CD8-positive, alpha-beta memory T cell (primary cell): ENCODE data around the gene RERE. TPM values are rescaled to one million over a fixed set of nuclear protein-coding genes. Genes with fewer than 3 reads are reported as not detected.

Source experiments
- CTCF ChIA-PET: fragments of 350-600 bp; sonication (Branson Sonifier 250); formaldehyde crosslinking; loops from one replicate; lab custom pipeline; 2021; ENCODE audit warnings: antibody characterized with exemption; lab: Charles Lee
- POLR2A ChIA-PET: fragments of 350-600 bp; sonication (Branson Sonifier 250); formaldehyde crosslinking; loops from one replicate; lab custom pipeline; 2021; ENCODE audit warnings: antibody characterized with exemption; lab: Charles Lee
- DNase-seq, 5 donors: peaks; one replicate each; pipeline versions ENCODE4 v3.0.0 to v3.0.0-alpha.2; 2020 to 2022; ENCODE audit warnings: mixed read lengths in 1 of 5
- H3K27ac ChIP-seq: one replicate; pipeline ENCODE4 v1.7.0; 2013; ENCODE audit warnings: low read depth, mild to moderate bottlenecking, low read length, moderate library complexity
- H3K27me3 ChIP-seq: 2 replicates; pipeline ENCODE4 v1.7.0; 2013; ENCODE audit warnings: low read length, mild to moderate bottlenecking; ENCODE audit not compliant: insufficient read depth, poor library complexity, severe bottlenecking
- H3K36me3 ChIP-seq: 2 replicates; pipeline ENCODE4 v1.7.0; 2013; ENCODE audit warnings: mild to moderate bottlenecking, low read length, moderate library complexity; ENCODE audit not compliant: insufficient read depth
- H3K4me1 ChIP-seq: 2 replicates; pipeline ENCODE4 v1.7.0; 2013; ENCODE audit warnings: mild to moderate bottlenecking, low read length, moderate library complexity; ENCODE audit not compliant: insufficient read depth
- H3K4me3 ChIP-seq: 2 replicates; pipeline ENCODE4 v1.7.0; 2013; ENCODE audit warnings: mild to moderate bottlenecking, low read length
- H3K9me3 ChIP-seq: 2 replicates; pipeline ENCODE4 v1.7.0; 2013; ENCODE audit warnings: mild to moderate bottlenecking, low read length
- H3K27ac Mint-ChIP-seq, 8 donors: one replicate each; pipeline ENCODE4 v1.8.0; 2020 to 2021; ENCODE audit warnings: mixed read lengths in 8 of 8, mild to moderate bottlenecking in 6 of 8, inconsistent platforms in 3 of 8, moderate library complexity in 3 of 8
- H3K27me3 Mint-ChIP-seq, 2 donors: one replicate each; pipeline ENCODE4 v1.8.0; 2020 to 2021; ENCODE audit warnings: mixed read lengths in 2 of 2, mild to moderate bottlenecking in 1 of 2, moderate library complexity in 1 of 2
- H3K36me3 Mint-ChIP-seq, 3 donors: one replicate each; pipeline ENCODE4 v1.8.0; 2020 to 2021; ENCODE audit warnings: mixed read lengths in 3 of 3, inconsistent platforms in 1 of 3, mild to moderate bottlenecking in 1 of 3
- H3K4me1 Mint-ChIP-seq, 3 donors: one replicate each; pipeline ENCODE4 v1.8.0; 2020 to 2021; ENCODE audit warnings: mixed read lengths in 3 of 3, inconsistent platforms in 1 of 3, mild to moderate bottlenecking in 1 of 3
- H3K4me3 Mint-ChIP-seq, 7 donors: one replicate each; pipeline ENCODE4 v1.8.0; 2020 to 2021; ENCODE audit warnings: mixed read lengths in 7 of 7, mild to moderate bottlenecking in 6 of 7, moderate library complexity in 4 of 7, inconsistent platforms in 2 of 7
- H3K9me3 Mint-ChIP-seq, 5 donors: one replicate each; pipeline ENCODE4 v1.8.0; 2020 to 2022; ENCODE audit warnings: mixed read lengths in 5 of 5, mild to moderate bottlenecking in 3 of 5, moderate library complexity in 2 of 5, inconsistent platforms in 1 of 5
- polyA plus RNA-seq: library from polyadenylated mRNA; unstranded; fragments of 300-500 nt; fragmentation: Illumina TruSeq; gene quantifications from one replicate; pipeline ENCODE4 v1.2.3, GENCODE V29; 2021
- total RNA-seq, 2 experiments: library from RNA; stranded (reverse); gene quantifications; one replicate each; pipeline ENCODE4 v1.2.3, GENCODE V29; 2021

RERE gene
- total and polyA plus RNA-seq, 3 experiments from 2014 or later = 10.9 to 39.2 (median 37.9) TPM

DNA sequence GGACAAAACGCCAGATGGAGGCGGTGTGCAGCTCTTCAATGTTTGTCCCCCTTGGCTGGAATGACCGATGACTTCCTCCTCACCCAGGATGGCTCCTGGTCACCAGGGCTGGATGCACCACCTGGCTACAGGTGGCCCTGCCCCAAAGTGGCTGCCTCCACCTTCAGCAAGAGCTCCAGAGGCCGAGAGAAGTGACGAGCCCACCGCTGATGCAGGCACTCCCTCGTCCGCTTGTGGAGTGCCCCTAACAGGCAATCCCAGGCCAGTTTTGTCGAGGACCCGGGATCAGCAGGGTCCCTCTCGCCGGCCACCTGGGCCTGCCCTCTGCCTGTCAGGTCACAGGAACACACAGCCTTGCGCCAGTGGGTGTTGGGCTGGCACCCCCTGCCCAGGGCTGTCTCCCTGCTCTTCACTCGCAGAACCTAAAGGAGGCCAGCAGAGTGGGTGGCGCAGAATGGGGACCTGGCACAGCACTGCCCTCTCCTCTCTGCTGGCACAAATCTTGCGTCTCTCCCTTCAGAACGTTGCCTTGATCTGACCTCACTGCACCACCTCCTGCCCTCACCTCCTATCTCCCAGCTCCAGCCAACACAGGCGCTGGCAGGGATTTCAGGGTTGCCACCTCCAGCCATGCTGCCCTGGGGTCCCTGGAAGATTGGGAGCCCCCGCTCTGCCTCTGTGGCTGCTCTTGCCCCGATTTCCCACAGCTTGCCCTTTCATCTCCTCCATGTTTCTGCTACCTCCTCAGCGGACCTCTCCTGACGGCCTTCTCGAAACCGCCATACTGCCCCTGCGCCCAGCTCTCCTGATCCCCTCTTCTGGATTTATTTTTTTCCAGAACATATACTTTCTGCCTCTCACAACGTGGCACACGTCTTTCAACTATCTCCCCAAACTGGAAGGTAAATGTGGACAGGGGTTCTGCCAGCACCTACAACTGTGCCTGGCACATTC lies 460.9 kb downstream of the RERE start:
- Mint-ChIP-seq H3K4me3 (no peak overlapping the region), H3K9me3 (peaks cover 0 to 1% (median 0%) of the 10 kb centered on the region in 5 donors), H3K27ac (peak overlapping the region in 2 of 8 donors; percentile 19 to 97), H3K4me1 (no peaks in the 10 kb centered on the region), H3K27me3 (no peaks in the 10 kb centered on the region), H3K36me3 (peaks cover 9 to 78% (median 11%) of the 10 kb centered on the region in 3 donors)
- Histone ChIP-seq H3K36me3 (peaks cover 42% of the 10 kb centered on the region), H3K4me1 (no peaks in the 10 kb centered on the region), H3K27ac (no peak overlapping the region), H3K27me3 (no peaks in the 10 kb centered on the region), H3K4me3 (no peak overlapping the region), H3K9me3 (no peaks in the 10 kb centered on the region)
- POLR2A ChIA-PET = no interaction called here
- CTCF ChIA-PET = no interaction called here
- no peak for DNase-seq

DNA sequence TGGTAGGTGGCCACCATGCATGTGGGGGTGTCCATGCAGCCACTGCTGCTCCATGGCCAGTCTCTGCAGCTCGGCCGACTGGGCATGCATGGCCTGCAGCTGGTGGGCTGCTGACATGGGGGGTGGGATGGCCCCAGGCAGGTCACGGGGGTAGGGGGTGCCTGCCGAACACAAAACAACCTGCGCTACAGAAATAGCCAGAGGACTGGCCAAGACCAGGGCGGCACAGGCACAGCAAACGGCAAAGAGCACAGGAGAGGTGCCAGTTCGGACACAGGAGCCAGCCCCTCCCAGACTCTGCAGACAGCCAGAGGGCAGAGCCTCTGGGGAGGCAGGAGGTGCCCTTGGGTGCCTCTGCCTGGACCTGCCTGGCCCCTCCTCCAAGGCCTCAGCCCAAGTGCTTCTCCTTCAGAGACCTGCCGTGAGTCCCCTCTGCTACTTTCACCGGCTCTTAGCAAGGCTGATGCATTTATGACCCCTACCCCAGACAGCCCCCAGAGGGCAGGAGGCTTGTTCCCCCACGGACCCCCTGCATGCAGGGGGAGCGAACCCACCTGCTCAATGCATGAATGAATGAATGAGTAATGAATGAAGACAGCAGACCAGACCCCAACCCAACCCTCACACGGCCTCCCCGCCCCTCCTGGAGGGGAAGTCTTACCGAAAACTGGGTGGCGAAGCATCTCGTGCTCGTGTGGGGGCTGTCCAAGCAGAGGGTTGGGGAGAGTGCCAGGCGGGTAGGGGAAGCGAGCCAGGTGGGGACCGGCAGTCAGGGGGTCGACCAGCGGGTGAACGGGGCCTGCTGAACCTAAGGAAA lies 461.8 kb downstream of the RERE start:
- Histone ChIP-seq H3K4me1 (no peaks in the 10 kb centered on the region), H3K27me3 (no peaks in the 10 kb centered on the region), H3K27ac (no peak overlapping the region), H3K36me3 (peaks cover 37% of the 10 kb centered on the region), H3K4me3 (no peak overlapping the region), H3K9me3 (no peaks in the 10 kb centered on the region)
- Mint-ChIP-seq H3K9me3 (peaks cover 0 to 1% (median 0%) of the 10 kb centered on the region in 5 donors), H3K27me3 (no peaks in the 10 kb centered on the region), H3K36me3 (peaks cover 9 to 70% (median 11%) of the 10 kb centered on the region in 3 donors), H3K4me1 (no peaks in the 10 kb centered on the region), H3K4me3 (no peak overlapping the region), H3K27ac (peak overlapping the region in 2 of 8 donors; percentile 11 to 84)
- ChIA-PET CTCF (no interaction called here), POLR2A (no interaction called here)
- no peak for DNase-seq

GRCh38 chr1:8354038-8354437 lies 463.4 kb downstream of the RERE start:
- POLR2A ChIA-PET = no interaction called here
- CTCF ChIA-PET = no interaction called here

GRCh38 chr1:8352886-8353785 lies 464.3 kb downstream of the RERE start:
- Histone ChIP-seq H3K4me3 (no peak overlapping the region), H3K27me3 (no peaks in the 10 kb centered on the region), H3K27ac (no peak overlapping the region), H3K4me1 (peaks cover 5% of the 10 kb centered on the region), H3K9me3 (no peaks in the 10 kb centered on the region), H3K36me3 (peaks cover 36% of the 10 kb centered on the region)
- H3K4me3 Mint-ChIP-seq = no peak overlapping the region
- peaks cover 0 to 1% (median 0%) of the 10 kb centered on the region in 5 donors for H3K9me3 Mint-ChIP-seq
- ChIA-PET CTCF (interaction anchor here (1.1 to 8.3 kb wide), 2 partner anchors 13 to 340 kb away, joined by 4 to 83 read pairs; no protein-coding TSS in a partner anchor), POLR2A (interaction anchor here (0.6 kb wide), 1 partner anchor 370 kb away, joined by 3 read pairs; no protein-coding TSS in a partner anchor)
- H3K27ac Mint-ChIP-seq = peak overlapping the region in 4 of 8 donors; percentile 11 to 59 (median 31)
- H3K27me3 Mint-ChIP-seq = peaks cover 3 to 4% of the 10 kb centered on the region in 2 donors
- peaks cover 9 to 53% (median 9%) of the 10 kb centered on the region in 3 donors for H3K36me3 Mint-ChIP-seq
- DNase-seq = no peak
- H3K4me1 Mint-ChIP-seq = peaks cover 2 to 4% (median 4%) of the 10 kb centered on the region in 3 donors

More at GRCh38 chr1:8354038-8354437, 463.4 kb downstream of the RERE start:
- peaks cover 37% of the 10 kb centered on the region for H3K36me3 ChIP-seq
- DNase-seq = no peak
- Mint-ChIP-seq H3K4me3 (no peak overlapping the region), H3K27me3 (peaks cover 0 to under 1% of the 10 kb centered on the region in 2 donors), H3K27ac (no peak overlapping the region), H3K36me3 (peaks cover 9 to 62% (median 9%) of the 10 kb centered on the region in 3 donors), H3K9me3 (peaks cover 0 to 1% (median 0%) of the 10 kb centered on the region in 5 donors), H3K4me1 (peaks cover 0 to under 1% (median under 1%) of the 10 kb centered on the region in 3 donors)
- no peaks in the 10 kb centered on the region for H3K27me3 ChIP-seq
- H3K4me3 ChIP-seq = no peak overlapping the region
- no peaks in the 10 kb centered on the region for H3K4me1 ChIP-seq
- no peaks in the 10 kb centered on the region for H3K9me3 ChIP-seq
- H3K27ac ChIP-seq = no peak overlapping the region

GRCh38 chr1:8352471-8352845 lies 465.0 kb downstream of the RERE start:
- Mint-ChIP-seq H3K27ac (peak overlapping the region in 3 of 8 donors; percentile 17 to 33 (median 29)), H3K36me3 (peaks cover 6 to 46% (median 9%) of the 10 kb centered on the region in 3 donors), H3K4me3 (no peak overlapping the region), H3K27me3 (peaks cover 3 to 4% of the 10 kb centered on the region in 2 donors), H3K4me1 (peaks cover 2 to 4% (median 4%) of the 10 kb centered on the region in 3 donors), H3K9me3 (no peaks in the 10 kb centered on the region)
- peaks cover 5% of the 10 kb centered on the region for H3K4me1 ChIP-seq
- DNase-seq = no peak
- no peak overlapping the region for H3K27ac ChIP-seq
- POLR2A ChIA-PET = interaction anchor here (0.6 kb wide), 1 partner anchor 370 kb away, joined by 3 read pairs; no protein-coding TSS in a partner anchor
- no peak overlapping the region for H3K4me3 ChIP-seq
- no peaks in the 10 kb centered on the region for H3K27me3 ChIP-seq
- H3K36me3 ChIP-seq = peaks cover 31% of the 10 kb centered on the region
- no peaks in the 10 kb centered on the region for H3K9me3 ChIP-seq
- CTCF ChIA-PET = interaction anchor here (1.1 to 8.3 kb wide), 2 partner anchors 13 to 340 kb away, joined by 4 to 83 read pairs; no protein-coding TSS in a partner anchor

GRCh38 chr1:8351693-8352470 lies 465.6 kb downstream of the RERE start:
- Mint-ChIP-seq H3K9me3 (no peaks in the 10 kb centered on the region), H3K36me3 (peaks cover 3 to 40% (median 8%) of the 10 kb centered on the region in 3 donors), H3K4me1 (peaks cover 2 to 4% (median 4%) of the 10 kb centered on the region in 3 donors), H3K27ac (peak overlapping the region in 4 of 8 donors; percentile 17 to 33 (median 28)), H3K4me3 (no peak overlapping the region), H3K27me3 (peaks cover 3 to 4% of the 10 kb centered on the region in 2 donors)
- H3K36me3 ChIP-seq = peaks cover 25% of the 10 kb centered on the region
- ChIA-PET POLR2A (interaction anchor here (0.6 kb wide), 1 partner anchor 369 kb away, joined by 3 read pairs; no protein-coding TSS in a partner anchor), CTCF (interaction anchor here (1.1 to 8.3 kb wide), 5 partner anchors 14 to 376 kb away, joined by 3 to 83 read pairs (median 4); no protein-coding TSS in a partner anchor)
- no peak for DNase-seq
- H3K27ac ChIP-seq = no peak overlapping the region
- H3K4me1 ChIP-seq = peaks cover 5% of the 10 kb centered on the region
- no peaks in the 10 kb centered on the region for H3K27me3 ChIP-seq
- no peak overlapping the region for H3K4me3 ChIP-seq
- H3K9me3 ChIP-seq = no peaks in the 10 kb centered on the region
